ENCODE results near the gene TRMT10A. TPM values are rescaled to one million over a fixed set of nuclear protein-coding genes. Genes with fewer than 3 reads are reported as not detected.

Gene TRMT10A, protein sequence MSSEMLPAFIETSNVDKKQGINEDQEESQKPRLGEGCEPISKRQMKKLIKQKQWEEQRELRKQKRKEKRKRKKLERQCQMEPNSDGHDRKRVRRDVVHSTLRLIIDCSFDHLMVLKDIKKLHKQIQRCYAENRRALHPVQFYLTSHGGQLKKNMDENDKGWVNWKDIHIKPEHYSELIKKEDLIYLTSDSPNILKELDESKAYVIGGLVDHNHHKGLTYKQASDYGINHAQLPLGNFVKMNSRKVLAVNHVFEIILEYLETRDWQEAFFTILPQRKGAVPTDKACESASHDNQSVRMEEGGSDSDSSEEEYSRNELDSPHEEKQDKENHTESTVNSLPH
- 4.5 to 5.5 TPM (median 5.1 TPM) in 3 replicates for total RNA-seq

DNA sequence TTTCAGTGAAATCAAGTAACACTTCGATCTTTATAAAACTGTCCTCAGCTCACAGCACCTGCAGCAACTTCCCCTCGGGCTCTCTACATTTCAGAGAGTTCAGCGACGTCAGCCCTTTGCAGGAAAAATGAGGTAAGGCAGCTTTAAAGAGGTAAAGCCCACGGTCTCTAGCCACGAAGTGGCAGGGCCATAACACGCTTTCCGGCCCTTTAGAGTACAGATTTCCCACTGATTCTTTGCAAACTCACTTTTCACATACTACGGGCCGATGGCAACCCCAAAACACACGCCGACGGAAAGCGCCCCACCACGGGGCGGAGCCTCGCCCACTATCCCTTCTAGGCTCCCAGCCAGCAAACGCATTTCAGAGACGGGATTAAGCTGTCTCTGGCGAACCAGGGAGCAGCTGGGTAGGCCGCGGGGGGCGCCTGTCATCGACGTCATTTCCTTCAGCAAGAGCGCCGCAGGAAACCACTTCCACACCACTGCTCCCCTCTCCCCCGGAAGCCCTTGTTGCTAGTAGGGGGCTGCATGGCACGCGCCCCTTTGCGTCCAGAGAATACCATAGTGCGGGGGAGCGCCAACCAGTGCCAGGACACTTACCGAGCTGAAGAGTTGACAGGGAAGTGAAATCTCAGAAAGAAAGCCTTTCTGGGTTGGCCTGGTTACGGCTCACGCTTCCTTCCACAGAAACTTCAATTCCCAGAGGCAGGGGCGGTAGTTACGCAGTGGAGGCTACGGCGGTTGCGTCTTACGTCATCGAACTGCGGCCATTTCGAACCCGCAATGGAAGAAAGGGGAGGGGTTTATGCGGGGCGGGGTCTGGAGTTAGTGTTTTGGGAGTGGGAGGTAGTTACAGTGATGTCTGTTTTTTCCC lies at the start of gene TRMT10A:
Gene TRMT10A (minus strand): TSS at position 730 of the 877 bp plus-strand sequence. CDS start 4,701 bp downstream, outside the sequence.
- Mint-ChIP-seq H3K27ac (peak within 1 kb of the TSS; percentile 100), H3K4me3 (peak within 1 kb of the TSS; percentile 99), H3K9me3 (no peaks in the 10 kb centered on the region), H3K4me1 (peaks cover 14% of the 10 kb centered on the region), H3K27me3 (ENCODE audit: low read depth) (peaks cover 23% of the 10 kb centered on the region), H3K36me3 (no peaks in the 10 kb centered on the region)
- TF ChIP-seq, protein P1, sequence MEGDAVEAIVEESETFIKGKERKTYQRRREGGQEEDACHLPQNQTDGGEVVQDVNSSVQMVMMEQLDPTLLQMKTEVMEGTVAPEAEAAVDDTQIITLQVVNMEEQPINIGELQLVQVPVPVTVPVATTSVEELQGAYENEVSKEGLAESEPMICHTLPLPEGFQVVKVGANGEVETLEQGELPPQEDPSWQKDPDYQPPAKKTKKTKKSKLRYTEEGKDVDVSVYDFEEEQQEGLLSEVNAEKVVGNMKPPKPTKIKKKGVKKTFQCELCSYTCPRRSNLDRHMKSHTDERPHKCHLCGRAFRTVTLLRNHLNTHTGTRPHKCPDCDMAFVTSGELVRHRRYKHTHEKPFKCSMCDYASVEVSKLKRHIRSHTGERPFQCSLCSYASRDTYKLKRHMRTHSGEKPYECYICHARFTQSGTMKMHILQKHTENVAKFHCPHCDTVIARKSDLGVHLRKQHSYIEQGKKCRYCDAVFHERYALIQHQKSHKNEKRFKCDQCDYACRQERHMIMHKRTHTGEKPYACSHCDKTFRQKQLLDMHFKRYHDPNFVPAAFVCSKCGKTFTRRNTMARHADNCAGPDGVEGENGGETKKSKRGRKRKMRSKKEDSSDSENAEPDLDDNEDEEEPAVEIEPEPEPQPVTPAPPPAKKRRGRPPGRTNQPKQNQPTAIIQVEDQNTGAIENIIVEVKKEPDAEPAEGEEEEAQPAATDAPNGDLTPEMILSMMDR (IDR thresholded peaks at IDR 0.05; ENCODE audit: unreplicated experiment): no peak
- DNase-seq (ENCODE audit: low spot score in 2 of 2, unreplicated experiment in 2 of 2): peak; percentile 90 to 96

DNA sequence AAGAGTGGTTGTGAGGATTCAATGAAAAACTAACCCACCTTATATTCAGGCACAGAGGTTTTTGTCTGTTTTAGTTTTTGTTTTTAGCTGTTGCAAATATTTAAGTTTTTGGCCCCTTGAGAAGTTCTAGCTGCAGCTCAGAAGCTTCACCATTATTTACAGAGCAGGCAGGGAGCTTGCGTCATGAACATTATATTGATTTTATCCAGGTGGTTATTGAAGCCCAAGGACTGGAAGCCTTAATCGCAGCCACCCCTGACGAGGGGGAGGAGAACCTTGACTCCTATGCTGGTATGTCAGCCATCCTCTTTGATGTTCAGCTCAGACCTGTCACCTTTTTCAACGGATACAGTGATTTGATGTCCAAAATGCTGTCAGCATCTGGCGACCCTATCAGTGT lies 48.9 kb upstream of the TRMT10A start:
- peaks cover 8% of the 10 kb centered on the region for H3K27me3 Mint-ChIP-seq (ENCODE audit: low read depth)
- DNase-seq (ENCODE audit: low spot score in 2 of 2, unreplicated experiment in 2 of 2): no peak
- H3K27ac Mint-ChIP-seq: no peak overlapping the region
- no peaks in the 10 kb centered on the region for H3K9me3 Mint-ChIP-seq
- H3K4me1 Mint-ChIP-seq: no peaks in the 10 kb centered on the region
- no peaks in the 10 kb centered on the region for H3K36me3 Mint-ChIP-seq
- H3K4me3 Mint-ChIP-seq: no peak overlapping the region
- TF ChIP-seq, protein P1 (IDR thresholded peaks at IDR 0.05; ENCODE audit: unreplicated experiment): no peak

GRCh38 chr4:99612281-99612680 lies 48.4 kb upstream of the TRMT10A start:
- Mint-ChIP-seq H3K27ac (no peak overlapping the region), H3K9me3 (no peaks in the 10 kb centered on the region), H3K27me3 (ENCODE audit: low read depth) (peaks cover 10% of the 10 kb centered on the region), H3K36me3 (no peaks in the 10 kb centered on the region), H3K4me1 (no peaks in the 10 kb centered on the region), H3K4me3 (no peak overlapping the region)
- no peak for DNase-seq (ENCODE audit: low spot score in 2 of 2, unreplicated experiment in 2 of 2)
- TF ChIP-seq, protein P1 (IDR thresholded peaks at IDR 0.05; ENCODE audit: unreplicated experiment): no peak

DNA sequence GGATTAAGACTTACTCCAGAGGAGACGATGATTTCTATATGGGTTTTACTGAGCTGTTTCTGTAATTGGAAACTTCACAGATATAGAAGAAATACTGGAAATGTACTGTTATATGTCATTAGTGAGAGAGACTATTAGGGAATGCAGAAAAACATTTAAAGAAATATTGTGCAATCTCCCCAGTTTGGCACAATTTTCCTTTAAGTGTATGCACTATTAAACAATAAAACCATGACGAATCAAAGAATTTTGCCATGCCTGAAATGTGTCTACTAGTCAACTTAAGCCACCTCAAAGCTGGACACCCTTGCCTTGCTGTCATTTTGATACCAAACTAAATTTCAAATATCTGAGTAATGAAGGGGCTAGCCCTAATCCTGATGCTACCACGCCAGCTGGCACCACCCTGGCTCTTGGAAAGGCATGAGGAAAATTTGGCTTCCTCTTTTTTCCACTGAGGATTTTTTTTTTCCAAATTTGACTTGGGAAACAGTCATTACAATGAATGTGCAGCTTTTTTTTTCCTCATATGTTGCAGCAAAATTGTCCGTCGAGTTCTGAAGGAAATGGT lies 46.9 kb upstream of the TRMT10A start:
- DNase-seq (ENCODE audit: low spot score in 2 of 2, unreplicated experiment in 2 of 2): no peak
- no peak overlapping the region for H3K27ac Mint-ChIP-seq
- peaks cover 10% of the 10 kb centered on the region for H3K27me3 Mint-ChIP-seq (ENCODE audit: low read depth)
- TF ChIP-seq, protein P1 (IDR thresholded peaks at IDR 0.05; ENCODE audit: unreplicated experiment): no peak
- H3K4me1 Mint-ChIP-seq: no peaks in the 10 kb centered on the region
- H3K9me3 Mint-ChIP-seq: no peaks in the 10 kb centered on the region
- no peaks in the 10 kb centered on the region for H3K36me3 Mint-ChIP-seq
- no peak overlapping the region for H3K4me3 Mint-ChIP-seq

DNA sequence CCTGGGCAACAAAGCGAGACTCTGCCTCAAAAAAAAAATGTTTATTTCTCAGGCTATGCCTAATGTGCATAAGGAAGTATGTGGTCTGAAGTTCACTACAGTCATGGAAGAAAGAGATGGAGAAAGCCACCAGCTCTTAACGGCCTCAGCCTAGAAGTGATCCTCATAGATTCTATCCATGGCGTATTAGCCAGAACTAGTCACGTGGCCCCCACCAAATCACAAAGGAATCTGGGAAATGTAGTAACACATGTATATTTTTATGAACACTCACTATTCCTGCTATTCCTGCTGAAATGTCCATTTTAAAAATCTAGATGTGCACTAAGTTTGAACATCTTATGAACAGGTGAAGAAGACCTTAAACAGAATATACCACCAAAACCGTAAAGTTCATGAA lies 44.6 kb upstream of the TRMT10A start:
- TF ChIP-seq, protein P1 (IDR thresholded peaks at IDR 0.05; ENCODE audit: unreplicated experiment): no peak
- Mint-ChIP-seq H3K27me3 (ENCODE audit: low read depth) (peaks cover 21% of the 10 kb centered on the region), H3K36me3 (no peaks in the 10 kb centered on the region), H3K4me3 (no peak overlapping the region), H3K27ac (no peak overlapping the region), H3K4me1 (no peaks in the 10 kb centered on the region), H3K9me3 (no peaks in the 10 kb centered on the region)
- no peak for DNase-seq (ENCODE audit: low spot score in 2 of 2, unreplicated experiment in 2 of 2)
